Measurements from ENCODE around the gene ZBTB32. TPM values are rescaled to one million over a fixed set of nuclear protein-coding genes. Genes with fewer than 3 reads are reported as not detected.

The ZBTB32 gene
- total RNA-seq, 1 experiment from 2014 or later, result not detected

- no peaks in the 10 kb centered on the region for H3K9me2 ChIP-seq (ENCODE audit: insufficient read depth)
- ChIA-PET CTCF (interaction anchor here (1.0 kb wide), 1 partner anchor 10 kb away, joined by 5 read pairs; the partner anchor contains the start of gene LIN37), RAD21 (ENCODE audit: low non-redundant PET in 1 of 2, low total read pairs in 2 of 2, uncharacterized antibody in 2 of 2, unreplicated experiment in 2 of 2) (interaction anchor here in 1 of 2 experiments (0.6 kb wide), 1 partner anchor 10 kb away, joined by 6 read pairs; no protein-coding TSS in a partner anchor), POLR2A (interaction anchor here (0.9 to 2.3 kb wide), 3 partner anchors 9 to 13 kb away, joined by 3 to 20 read pairs (median 4); partner anchors contain the start of genes LIN37, PSENEN and U2AF1L4)
- ATAC-seq (peak; percentile 97), DNase-seq (ENCODE audit: low read depth, low spot score) (peak; percentile 99)
- H3K27me3 ChIP-seq (ENCODE audit: insufficient read depth, low read length), result no peaks in the 10 kb centered on the region
- peaks cover 17% of the 10 kb centered on the region for H3K79me2 ChIP-seq (ENCODE audit: insufficient read depth, low read length)
- H3K4me1 ChIP-seq (ENCODE audit: control insufficient read depth in 1 of 2, insufficient read depth in 2 of 2, low read length in 2 of 2), result peaks cover 14 to 25% of the 10 kb centered on the region in 2 experiments
- peak within 1 kb of the TSS; percentile 92 to 96 for H3K4me3 ChIP-seq (replicated peaks in 1 of 2; ENCODE audit: low read depth in 1 of 2, low read length in 2 of 2)
- TSS peak; percentile 77 for BruUV-seq (replicated peaks)
- H3K36me3 ChIP-seq (ENCODE audit: control insufficient read depth in 1 of 2, insufficient read depth in 2 of 2, low read length in 2 of 2), result peaks cover 4 to 12% of the 10 kb centered on the region in 2 experiments; a peak in 3 of 4 replicates
- peak within 1 kb of the TSS; percentile 18 for H2AFZ ChIP-seq (ENCODE audit: low read depth, low read length, poor library complexity, severe bottlenecking)
- H3K4me2 ChIP-seq (ENCODE audit: low read length), result peak within 1 kb of the TSS; percentile 83
- TF ChIP-seq EZH2 (IDR thresholded peaks at IDR 0.05) (no peak), ZFX (IDR thresholded peaks at IDR 0.05) (peak; percentile 21; the same call in 1 of the 2 replicates), SP1 (IDR thresholded peaks at IDR 0.05; ENCODE audit: low read depth) (peak; percentile 99), JUND (IDR thresholded peaks at IDR 0.05) (no peak), YY1 (IDR thresholded peaks at IDR 0.05; ENCODE audit: extremely low read depth, insufficient replicate concordance, low read depth, low read length) (peak; percentile 76), TCF7L2 (IDR thresholded peaks at IDR 0.05; ENCODE audit: borderline replicate concordance, extremely low read depth, insufficient read depth, insufficient read length) (peak; percentile 93), POLR2AphosphoS5 (IDR thresholded peaks at IDR 0.05; ENCODE audit: low read depth, low read length) (peak; percentile 74), ELF1 (IDR thresholded peaks at IDR 0.05; ENCODE audit: borderline replicate concordance, low read depth) (no peak), EGR1 (IDR thresholded peaks at IDR 0.05; ENCODE audit: low read depth) (peak; percentile 96), POLR2A (IDR thresholded peaks at IDR 0.05; ENCODE audit: borderline replicate concordance, extremely low read depth, insufficient read depth, insufficient read length) (peak; percentile 56)
- H4K20me1 ChIP-seq (ENCODE audit: insufficient read depth), result no peaks in the 10 kb centered on the region
- H3K27ac ChIP-seq (ENCODE audit: low read depth, low read length), result peak within 1 kb of the TSS; percentile 75
- intact Hi-C loops (cut with micrococcal nuclease), result no loop called here
- H3K9me3 ChIP-seq (ENCODE audit: control insufficient read depth in 1 of 2, insufficient read depth in 1 of 2, low read depth in 1 of 2, low read length in 2 of 2), result no peaks in the 10 kb centered on the region
- peak within 1 kb of the TSS; percentile 92 for H3K9ac ChIP-seq (ENCODE audit: low read length)
Observed at GRCh38 chr19:35757749-35758608, 53.6 kb downstream of the ZBTB32 start, which contains the start of gene PROSER3. Gene PROSER3 (plus strand): TSS chr19:35758176. CDS start chr19:35758216, 40 bp downstream.

All from HCT116 (cell line).